ENCODE measurements around the gene TTLL13.
A peak's percentile ranks its signal among the peaks of the same experiment; 100 is the strongest.

TTLL13 gene

DNA sequence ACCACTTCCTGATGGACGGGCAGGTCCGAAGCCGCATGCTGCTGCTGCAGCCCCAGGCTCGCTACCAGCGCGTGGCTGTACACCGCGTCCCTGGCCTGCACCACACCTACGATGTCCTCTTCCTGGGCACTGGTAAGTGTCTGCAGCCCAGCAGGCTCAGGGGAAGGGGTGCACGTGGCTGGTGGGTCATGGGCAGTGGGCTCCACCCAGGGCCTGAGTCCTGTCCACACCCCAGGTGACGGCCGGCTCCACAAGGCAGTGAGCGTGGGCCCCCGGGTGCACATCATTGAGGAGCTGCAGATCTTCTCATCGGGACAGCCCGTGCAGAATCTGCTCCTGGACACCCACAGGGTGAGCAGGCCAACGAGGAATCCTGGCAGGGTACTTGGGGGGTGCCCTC is 24.3 kb upstream of the TTLL13 start:
- DNase-seq (ENCODE audit: low spot score): no peak
- Mint-ChIP-seq H3K36me3 (ENCODE audit: low read depth) (peaks cover 27% of the 10 kb centered on the region), H3K27me3 (ENCODE audit: low read depth) (no peaks in the 10 kb centered on the region), H3K4me1 (ENCODE audit: low read depth) (peaks cover 8% of the 10 kb centered on the region), H3K4me3 (no peak overlapping the region), H3K27ac (no peak overlapping the region), H3K9me3 (no peaks in the 10 kb centered on the region)

DNA sequence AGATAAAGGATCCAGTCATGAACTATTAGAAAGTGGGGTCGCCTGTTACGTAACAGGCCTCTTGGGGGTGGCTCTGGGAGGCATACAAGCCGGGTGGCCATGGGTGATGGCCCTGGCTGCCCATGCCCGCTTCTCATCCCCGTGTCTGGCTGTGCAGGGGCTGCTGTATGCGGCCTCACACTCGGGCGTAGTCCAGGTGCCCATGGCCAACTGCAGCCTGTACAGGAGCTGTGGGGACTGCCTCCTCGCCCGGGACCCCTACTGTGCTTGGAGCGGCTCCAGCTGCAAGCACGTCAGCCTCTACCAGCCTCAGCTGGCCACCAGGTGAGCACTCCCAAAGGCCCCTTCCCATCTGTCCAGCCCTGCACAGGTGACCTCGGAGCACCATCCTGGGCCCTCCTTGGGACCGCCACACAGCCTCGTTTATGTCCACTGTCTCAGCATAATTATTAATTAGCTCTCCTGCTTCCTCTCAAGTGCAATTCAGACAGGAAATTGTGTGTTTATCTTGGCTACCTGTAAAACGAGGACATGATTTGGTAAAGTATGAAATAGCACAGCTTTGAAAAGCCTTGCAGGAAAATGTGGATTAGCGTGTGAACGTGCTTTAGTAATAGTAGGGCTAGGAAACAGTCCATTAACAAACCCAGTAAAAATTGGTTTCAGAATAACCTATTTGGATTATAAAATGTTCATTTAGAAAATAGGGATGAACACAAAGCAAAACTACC is 23.7 kb upstream of the TTLL13 start:
- Mint-ChIP-seq H3K9me3 (no peaks in the 10 kb centered on the region), H3K4me3 (no peak overlapping the region), H3K27ac (no peak overlapping the region), H3K27me3 (ENCODE audit: low read depth) (no peaks in the 10 kb centered on the region), H3K36me3 (ENCODE audit: low read depth) (peaks cover 32% of the 10 kb centered on the region), H3K4me1 (ENCODE audit: low read depth) (peaks cover 10% of the 10 kb centered on the region)
- no peak for DNase-seq (ENCODE audit: low spot score)

DNA sequence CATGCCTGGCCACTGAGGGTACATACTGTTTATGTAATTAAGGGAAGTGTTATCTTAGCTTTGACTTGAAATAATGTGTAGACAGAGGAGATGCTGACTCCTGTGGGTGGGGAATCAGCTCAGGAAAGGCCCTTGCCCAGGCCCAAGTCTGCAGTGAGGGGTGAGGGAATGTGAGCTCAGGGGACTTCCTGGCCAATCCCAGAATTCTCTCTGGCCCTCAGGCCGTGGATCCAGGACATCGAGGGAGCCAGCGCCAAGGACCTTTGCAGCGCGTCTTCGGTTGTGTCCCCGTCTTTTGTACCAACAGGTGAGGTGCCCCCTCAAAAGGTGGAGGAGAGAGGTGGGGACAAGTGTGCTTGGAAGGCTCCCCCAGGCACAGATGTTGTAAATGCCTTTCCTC is 22.0 kb upstream of the TTLL13 start:
- H3K4me1 Mint-ChIP-seq (ENCODE audit: low read depth): peaks cover 25% of the 10 kb centered on the region
- H3K27ac Mint-ChIP-seq: peak overlapping the region; percentile 15
- no peaks in the 10 kb centered on the region for H3K27me3 Mint-ChIP-seq (ENCODE audit: low read depth)
- DNase-seq (ENCODE audit: low spot score): no peak
- H3K9me3 Mint-ChIP-seq: no peaks in the 10 kb centered on the region
- H3K4me3 Mint-ChIP-seq: no peak overlapping the region
- H3K36me3 Mint-ChIP-seq (ENCODE audit: low read depth): peaks cover 43% of the 10 kb centered on the region

DNA sequence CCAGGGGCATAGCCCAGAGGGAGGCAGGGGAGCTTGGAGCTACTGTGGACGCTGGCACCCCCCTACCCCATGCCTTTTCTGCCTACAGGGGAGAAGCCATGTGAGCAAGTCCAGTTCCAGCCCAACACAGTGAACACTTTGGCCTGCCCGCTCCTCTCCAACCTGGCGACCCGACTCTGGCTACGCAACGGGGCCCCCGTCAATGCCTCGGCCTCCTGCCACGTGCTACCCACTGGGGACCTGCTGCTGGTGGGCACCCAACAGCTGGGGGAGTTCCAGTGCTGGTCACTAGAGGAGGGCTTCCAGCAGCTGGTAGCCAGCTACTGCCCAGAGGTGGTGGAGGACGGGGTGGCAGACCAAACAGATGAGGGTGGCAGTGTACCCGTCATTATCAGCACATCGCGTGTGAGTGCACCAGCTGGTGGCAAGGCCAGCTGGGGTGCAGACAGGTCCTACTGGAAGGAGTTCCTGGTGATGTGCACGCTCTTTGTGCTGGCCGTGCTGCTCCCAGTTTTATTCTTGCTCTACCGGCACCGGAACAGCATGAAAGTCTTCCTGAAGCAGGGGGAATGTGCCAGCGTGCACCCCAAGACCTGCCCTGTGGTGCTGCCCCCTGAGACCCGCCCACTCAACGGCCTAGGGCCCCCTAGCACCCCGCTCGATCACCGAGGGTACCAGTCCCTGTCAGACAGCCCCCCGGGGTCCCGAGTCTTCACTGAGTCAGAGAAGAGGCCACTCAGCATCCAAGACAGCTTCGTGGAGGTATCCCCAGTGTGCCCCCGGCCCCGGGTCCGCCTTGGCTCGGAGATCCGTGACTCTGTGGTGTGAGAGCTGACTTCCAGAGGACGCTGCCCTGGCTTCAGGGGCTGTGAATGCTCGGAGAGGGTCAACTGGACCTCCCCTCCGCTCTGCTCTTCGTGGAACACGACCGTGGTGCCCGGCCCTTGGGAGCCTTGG is 21.3 kb upstream of the TTLL13 start:
- H3K9me3 Mint-ChIP-seq: no peaks in the 10 kb centered on the region
- H3K36me3 Mint-ChIP-seq (ENCODE audit: low read depth): peaks cover 47% of the 10 kb centered on the region
- H3K4me3 Mint-ChIP-seq: no peak overlapping the region
- H3K27me3 Mint-ChIP-seq (ENCODE audit: low read depth): no peaks in the 10 kb centered on the region
- peaks cover 29% of the 10 kb centered on the region for H3K4me1 Mint-ChIP-seq (ENCODE audit: low read depth)
- DNase-seq (ENCODE audit: low spot score): no peak
- H3K27ac Mint-ChIP-seq: no peak overlapping the region

GRCh38 chr15:90228960-90229359 is 20.4 kb upstream of the TTLL13 start:
- peak overlapping the region; percentile 39 for H3K27ac Mint-ChIP-seq

GRCh38 chr15:90230071-90230494 is 19.3 kb upstream of the TTLL13 start:
- Mint-ChIP-seq H3K36me3 (ENCODE audit: low read depth) (peaks cover 43% of the 10 kb centered on the region), H3K27ac (peak overlapping the region; percentile 37), H3K27me3 (ENCODE audit: low read depth) (no peaks in the 10 kb centered on the region), H3K4me1 (ENCODE audit: low read depth) (peaks cover 35% of the 10 kb centered on the region), H3K9me3 (no peaks in the 10 kb centered on the region), H3K4me3 (peak overlapping the region; percentile 96)
- DNase-seq (ENCODE audit: low spot score): no peak

More at GRCh38 chr15:90228960-90229359, 20.4 kb upstream of the TTLL13 start:
- Mint-ChIP-seq H3K27me3 (ENCODE audit: low read depth) (no peaks in the 10 kb centered on the region), H3K4me3 (no peak overlapping the region), H3K4me1 (ENCODE audit: low read depth) (peaks cover 29% of the 10 kb centered on the region), H3K9me3 (no peaks in the 10 kb centered on the region), H3K36me3 (ENCODE audit: low read depth) (peaks cover 46% of the 10 kb centered on the region)
- no peak for DNase-seq (ENCODE audit: low spot score)

DNA sequence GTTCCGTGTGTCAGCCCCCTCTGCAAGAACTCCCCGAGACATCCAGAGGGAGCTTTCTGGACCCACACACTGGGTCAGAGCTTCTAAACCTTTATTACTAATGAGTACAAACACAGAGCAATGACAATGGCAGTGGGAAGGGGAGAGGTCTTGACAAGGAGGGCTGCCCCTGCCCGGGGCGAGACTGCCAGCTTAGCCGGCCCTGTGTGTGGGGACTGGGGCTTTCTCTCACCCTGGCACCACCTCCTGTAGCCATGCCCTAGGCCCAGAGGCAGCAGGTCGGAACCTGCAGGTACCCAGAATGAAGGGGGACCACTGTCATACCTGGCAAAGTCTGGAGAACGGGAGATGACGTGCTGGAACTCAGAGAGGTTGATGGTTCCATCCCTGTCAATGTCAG is 18.7 kb upstream of the TTLL13 start:
- Mint-ChIP-seq H3K9me3 (no peaks in the 10 kb centered on the region), H3K27me3 (ENCODE audit: low read depth) (no peaks in the 10 kb centered on the region), H3K27ac (peak overlapping the region; percentile 95), H3K4me1 (ENCODE audit: low read depth) (peaks cover 36% of the 10 kb centered on the region), H3K4me3 (peak overlapping the region; percentile 96), H3K36me3 (ENCODE audit: low read depth) (peaks cover 43% of the 10 kb centered on the region)
- no peak for DNase-seq (ENCODE audit: low spot score)

- Mint-ChIP-seq H3K36me3 (ENCODE audit: low read depth) (peaks cover 45% of the 10 kb centered on the region), H3K4me3 (peak overlapping the region; percentile 96), H3K4me1 (ENCODE audit: low read depth) (peaks cover 36% of the 10 kb centered on the region), H3K27ac (peak overlapping the region; percentile 95), H3K27me3 (ENCODE audit: low read depth) (no peaks in the 10 kb centered on the region), H3K9me3 (no peaks in the 10 kb centered on the region)
- DNase-seq (ENCODE audit: low spot score): peak; percentile 62
These were observed 18.0 kb upstream of the TTLL13 start for GRCh38 chr15:90231028-90232017.

DNA sequence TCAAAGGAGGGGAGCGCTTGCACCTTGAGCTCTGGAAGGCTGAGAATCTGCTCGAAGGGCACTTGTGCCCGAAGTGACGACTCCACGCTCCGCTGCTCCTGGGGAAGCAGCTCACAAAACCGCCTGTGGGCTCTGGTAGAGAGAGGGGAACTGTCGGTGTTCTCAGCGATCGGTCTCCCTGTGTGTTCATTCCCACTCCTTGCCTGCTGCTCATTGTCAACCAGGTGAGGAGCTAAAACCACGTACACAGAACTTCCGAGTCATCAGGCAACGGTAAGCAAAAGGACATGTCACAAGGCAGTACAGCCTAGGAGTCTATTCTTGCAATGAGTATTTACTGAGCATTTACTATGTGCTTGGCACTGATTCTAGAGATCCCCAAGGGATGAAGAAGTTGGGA is 17.2 kb upstream of the TTLL13 start:
- no peak for DNase-seq (ENCODE audit: low spot score)
- Mint-ChIP-seq H3K27me3 (ENCODE audit: low read depth) (no peaks in the 10 kb centered on the region), H3K4me1 (ENCODE audit: low read depth) (peaks cover 36% of the 10 kb centered on the region), H3K9me3 (no peaks in the 10 kb centered on the region), H3K4me3 (peak overlapping the region; percentile 96), H3K27ac (peak overlapping the region; percentile 95), H3K36me3 (ENCODE audit: low read depth) (peaks cover 45% of the 10 kb centered on the region)

- Mint-ChIP-seq H3K4me1 (ENCODE audit: low read depth) (peaks cover 36% of the 10 kb centered on the region), H3K9me3 (no peaks in the 10 kb centered on the region), H3K36me3 (ENCODE audit: low read depth) (peaks cover 49% of the 10 kb centered on the region), H3K27ac (peak overlapping the region; percentile 95), H3K27me3 (ENCODE audit: low read depth) (no peaks in the 10 kb centered on the region), H3K4me3 (peak overlapping the region; percentile 96)
- no peak for DNase-seq (ENCODE audit: low spot score)
These were observed 16.4 kb upstream of the TTLL13 start for GRCh38 chr15:90232941-90233386.

GRCh38 chr15:90233387-90234095 is 15.8 kb upstream of the TTLL13 start, which contains the start of gene CIB1:
CIB1 (minus strand) TSS chr15:90233941; CDS start chr15:90233885, 56 bp downstream.
- Mint-ChIP-seq H3K4me1 (ENCODE audit: low read depth) (peaks cover 39% of the 10 kb centered on the region), H3K9me3 (no peaks in the 10 kb centered on the region), H3K4me3 (peak within 1 kb of the TSS; percentile 96), H3K36me3 (ENCODE audit: low read depth) (peaks cover 54% of the 10 kb centered on the region), H3K27me3 (ENCODE audit: low read depth) (no peaks in the 10 kb centered on the region), H3K27ac (peak within 1 kb of the TSS; percentile 95)
- DNase-seq (ENCODE audit: low spot score): peak; percentile 98

- peaks cover 40% of the 10 kb centered on the region for H3K4me1 Mint-ChIP-seq (ENCODE audit: low read depth)
- no peak for DNase-seq (ENCODE audit: low spot score)
- H3K27ac Mint-ChIP-seq: peak within 1 kb of the TSS; percentile 95
- H3K27me3 Mint-ChIP-seq (ENCODE audit: low read depth): no peaks in the 10 kb centered on the region
- H3K36me3 Mint-ChIP-seq (ENCODE audit: low read depth): peaks cover 51% of the 10 kb centered on the region
- peak within 1 kb of the TSS; percentile 96 for H3K4me3 Mint-ChIP-seq
- no peaks in the 10 kb centered on the region for H3K9me3 Mint-ChIP-seq
These were observed 15.0 kb upstream of the TTLL13 start, which contains the start of gene GDPGP1 for GRCh38 chr15:90234096-90234988. GDPGP1 (plus strand) TSS chr15:90234209; CDS start chr15:90240909, 6,700 bp downstream.

Measured in T-helper 2 cell treated with Interferon-gamma antibody and Interleukin-4, amounts not matched to agents 5 μg/mL and 100 μg/mL, for 36 hours (primary cell).